Endothelial cell of umbilical vein (primary cell): ENCODE data around the gene IRF2. TPM values are rescaled to one million over a fixed set of nuclear protein-coding genes. Genes with fewer than 3 reads are reported as not detected.

Source experiments
- BruUV-seq: library from RNA; stranded (reverse); fragments of 400-500 nt; replicated peaks from 2 replicates; lab custom pipeline; 2021; lab: Mats Ljungman, UMichigan
- CTCF ChIA-PET: fragments of 300-600, 350-600 bp; sonication (Branson Sonifier 250); formaldehyde crosslinking; loops from one replicate; lab custom pipeline; 2021; ENCODE audit warnings: antibody characterized with exemption, inconsistent platforms; lab: Charles Lee
- POLR2A ChIA-PET: fragments of 300-600, 350-600 bp; sonication (Branson Sonifier 250); formaldehyde crosslinking; loops from one replicate; lab custom pipeline; 2021; ENCODE audit warnings: antibody characterized with exemption, inconsistent platforms; lab: Charles Lee
- DNase-seq: peaks from one replicate; pipeline ENCODE4 v3.0.0-alpha.2; 2011; ENCODE audit warnings: low read depth, low spot score
- FAIRE-seq: peaks from 2 replicates; lab custom pipeline; 2011; peaks lifted over from hg19 to GRCh38; lab: Jason Lieb, UNC
- H2AFZ ChIP-seq: 2 replicates; pipeline ENCODE4 v1.6.0; 2012; ENCODE audit warnings: low read depth, low read length, control low read depth, inconsistent platforms
- H3K27ac ChIP-seq: 2 replicates; pipeline ENCODE4 v1.5.1; 2011; ENCODE audit warnings: low read depth, mild to moderate bottlenecking, control low read depth, low read length, moderate library complexity; ENCODE audit not compliant: insufficient read depth
- H3K27me3 ChIP-seq, 2 experiments: 2 replicates each; pipeline versions ENCODE4 v1.6.0 to v1.6.1; 2011; ENCODE audit warnings: low read length in 2 of 2, mixed read lengths in 1 of 2; ENCODE audit not compliant: control insufficient read depth in 2 of 2, insufficient read depth in 2 of 2
- H3K36me3 ChIP-seq, 2 experiments: 2 replicates in 1 of 2; 3 replicates in 1 of 2; pipeline ENCODE4 v1.5.1; 2011; ENCODE audit warnings: low read length in 2 of 2, mild to moderate bottlenecking in 1 of 2, moderate library complexity in 1 of 2; ENCODE audit not compliant: control insufficient read depth in 2 of 2, insufficient read depth in 2 of 2; ENCODE audit errors: extremely low read depth in 1 of 2
- H3K4me1 ChIP-seq: 3 replicates; pipeline ENCODE4 v1.5.1; 2011; ENCODE audit warnings: mild to moderate bottlenecking, low read length; ENCODE audit not compliant: control insufficient read depth, insufficient read depth; ENCODE audit errors: extremely low read depth
- H3K4me2 ChIP-seq: 2 replicates; pipeline ENCODE4 v1.6.1; 2011; ENCODE audit warnings: low read length, control low read depth, mixed read lengths; ENCODE audit not compliant: insufficient read depth
- H3K4me3 ChIP-seq, 3 experiments: fragments of 200-600 bp in 1 of 3; sonication (generic), shearing (Covaris generic) in 1 of 3; replicated peaks in 1 of 3; 2 replicates each; pipeline ENCODE4 v1.5.1; 2011 to 2016; ENCODE audit warnings: control low read depth in 3 of 3, low read length in 3 of 3, mild to moderate bottlenecking in 2 of 3, inconsistent platforms in 1 of 3, low read depth in 1 of 3, moderate library complexity in 1 of 3; ENCODE audit not compliant: insufficient read depth in 1 of 3
- H3K79me2 ChIP-seq: 2 replicates; pipeline ENCODE4 v1.6.0; 2012; ENCODE audit warnings: low read length, inconsistent platforms; ENCODE audit not compliant: control insufficient read depth, insufficient read depth
- H3K9ac ChIP-seq: replicated peaks from 2 replicates; pipeline ENCODE3; 2011; ENCODE audit warnings: low read length, control low read depth; ENCODE audit not compliant: insufficient read depth; ENCODE audit errors: extremely low read depth
- H3K9me1 ChIP-seq: replicated peaks from 3 replicates; pipeline ENCODE4 v1.6.0; 2011; ENCODE audit warnings: mild to moderate bottlenecking, low read length; ENCODE audit not compliant: control insufficient read depth, insufficient read depth; ENCODE audit errors: extremely low read depth
- H3K9me3 ChIP-seq: replicated peaks from 2 replicates; pipeline ENCODE4 v1.5.1; 2012; ENCODE audit warnings: low read length, inconsistent platforms; ENCODE audit not compliant: control insufficient read depth, insufficient read depth
- H4K20me1 ChIP-seq: replicated peaks from 2 replicates; pipeline ENCODE3; 2011; ENCODE audit warnings: mild to moderate bottlenecking, low read length; ENCODE audit not compliant: control insufficient read depth, insufficient read depth; ENCODE audit errors: extremely low read depth
- EZH2 ChIP-seq: IDR thresholded peaks from 2 replicates; pipeline ENCODE4 v1.6.1; 2012; ENCODE audit warnings: borderline replicate concordance, low read depth, mild to moderate bottlenecking, moderate library complexity, low read length, inconsistent platforms; ENCODE audit not compliant: severe bottlenecking
- FOS ChIP-seq: IDR thresholded peaks from 2 replicates; pipeline ENCODE4 v1.6.1; 2011; ENCODE audit warnings: mild to moderate bottlenecking, low read length, moderate library complexity, borderline replicate concordance; ENCODE audit not compliant: insufficient read depth
- GATA2 ChIP-seq: IDR thresholded peaks from 2 replicates; pipeline ENCODE4 v1.7.0; 2011; ENCODE audit warnings: low read depth, mild to moderate bottlenecking, moderate library complexity, mixed read lengths, low read length; ENCODE audit not compliant: insufficient read length, insufficient read depth
- MYC ChIP-seq: IDR thresholded peaks from one replicate; pipeline ENCODE4 v1.6.1; 2011; ENCODE audit warnings: mild to moderate bottlenecking, low read depth, low read length
- dilution Hi-C: fragments of 300-500 bp; cut with MboI; formaldehyde crosslinking; loops from one replicate; pipeline ENCODE4 v1.15.0; 2019; ENCODE audit warnings: low sequenced_read_pairs; ENCODE audit not compliant: extremely low pct_ligation_motif_present
- intact Hi-C: fragments of 100-400 bp; cut with micrococcal nuclease; formaldehyde crosslinking; loops from one replicate; pipeline ENCODE4 v1.10.0; 2022
- polyA plus RNA-seq, 4 experiments: library from polyadenylated mRNA; depleted of rRNA in 3 of 4; stranded (reverse) in 3 of 4; unstranded in 1 of 4; fragments of >200 nt; gene quantifications; 2 replicates each; pipeline versions ENCODE4 v1.2.1 to v1.2.3, GENCODE V29; 2011 to 2012; ENCODE audit warnings: missing spikeins in 1 of 4
- total RNA-seq: library from RNA; stranded (reverse); gene quantifications from 2 replicates; pipeline ENCODE4 v1.2.3, GENCODE V29; 2021
- TF ChIP-seq, protein P1 (sequence below): IDR thresholded peaks from 2 replicates; pipeline ENCODE4 v1.6.1; 2011; ENCODE audit not compliant: insufficient read depth, insufficient read length

IRF2 gene
- total and polyA plus RNA-seq, 2 donors (not counting 3 experiments of a cell fraction or from before 2014, with no cell fraction given), result 26.9 to 27.6 TPM

DNA sequence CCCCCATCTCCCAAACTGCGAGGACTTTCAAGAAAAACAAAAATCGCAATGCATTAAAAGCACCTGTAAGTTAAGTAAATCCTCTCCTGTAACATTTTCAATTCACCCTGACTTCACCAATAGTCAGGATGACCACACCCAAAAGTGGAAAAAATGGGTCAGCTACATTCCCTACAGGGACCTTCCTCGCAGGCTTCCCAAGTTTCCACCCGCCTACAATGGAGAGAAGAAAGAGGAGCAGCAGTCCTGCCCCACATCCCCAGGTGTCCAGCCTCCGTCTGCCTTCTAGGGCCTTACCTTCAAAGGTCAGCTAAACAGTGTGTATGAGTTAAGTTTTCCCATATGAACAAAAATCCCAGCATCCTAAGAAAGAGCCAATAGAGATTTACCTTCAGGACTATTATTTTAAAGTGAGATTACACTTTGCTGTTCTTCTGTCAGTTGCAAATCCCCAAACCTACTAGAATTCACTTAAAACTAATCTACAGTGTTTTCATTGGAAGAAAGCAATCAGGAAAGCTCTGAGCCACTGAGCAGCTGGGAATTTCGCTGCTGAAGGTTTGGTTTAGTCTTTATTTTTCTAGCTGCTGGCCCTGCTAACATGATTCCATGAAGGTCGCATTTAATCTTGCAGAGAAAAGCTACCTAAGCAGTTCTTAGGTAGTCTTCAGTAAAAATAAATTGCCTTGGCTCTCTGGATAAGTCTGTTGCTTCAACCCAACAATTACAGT is 12.5 kb downstream of the IRF2 start:
- no peaks in the 10 kb centered on the region for H3K9me1 ChIP-seq
- dilution Hi-C loops, result no loop called here
- FAIRE-seq (no peak), DNase-seq (no peak)
- H3K27me3 ChIP-seq, result no peaks in the 10 kb centered on the region
- no peak overlapping the region for H3K4me3 ChIP-seq
- intact Hi-C loops, result no loop called here
- TF ChIP-seq FOS (no peak), GATA2 (no peak), EZH2 (no peak), MYC (no peak)
- TF ChIP-seq, protein P1, sequence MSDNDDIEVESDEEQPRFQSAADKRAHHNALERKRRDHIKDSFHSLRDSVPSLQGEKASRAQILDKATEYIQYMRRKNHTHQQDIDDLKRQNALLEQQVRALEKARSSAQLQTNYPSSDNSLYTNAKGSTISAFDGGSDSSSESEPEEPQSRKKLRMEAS, result no peak
- no peak overlapping the region for H3K27ac ChIP-seq
- no peaks in the 10 kb centered on the region for H3K36me3 ChIP-seq
- H2AFZ ChIP-seq, result no peak overlapping the region
- H3K9me3 ChIP-seq, result no peaks in the 10 kb centered on the region
- BruUV-seq, result no TSS peak
- no peak overlapping the region for H3K4me2 ChIP-seq
- peaks cover 30% of the 10 kb centered on the region for H3K79me2 ChIP-seq
- peaks cover 18% of the 10 kb centered on the region for H3K4me1 ChIP-seq
- POLR2A ChIA-PET, result no interaction called here
- no peaks in the 10 kb centered on the region for H4K20me1 ChIP-seq
- H3K9ac ChIP-seq, result no peak overlapping the region
- CTCF ChIA-PET, result interaction anchor here (0.9 to 2.2 kb wide), 3 partner anchors 9 to 198 kb away, joined by 3 to 7 read pairs (median 3); no protein-coding TSS in a partner anchor
